Activated CD8-positive, alpha-beta T cell treated with anti-CD3 and anti-CD28 coated beads, Interleukin-2, amount 10 ng/mL, durations not matched to agents 7 days and 5 days (primary cell): ENCODE results near the gene PRR5. TPM values are rescaled to one million over a fixed set of nuclear protein-coding genes. Genes with fewer than 3 reads are reported as not detected.
A peak's percentile ranks its signal among the peaks of the same experiment; 100 is the strongest.

Source experiments
- ATAC-seq: fragments of 150-1000 bp; cut with Tn5 transposase; one replicate; pipeline ENCODE4 v1.10.0; 2021; ENCODE audit warnings: moderate library complexity
- CTCF ChIA-PET: fragments of 350-600 bp; sonication (Branson Sonifier 250); formaldehyde crosslinking; loops from one replicate; lab custom pipeline; 2021; ENCODE audit warnings: antibody characterized with exemption; lab: Charles Lee
- POLR2A ChIA-PET: fragments of 350-600 bp; sonication (Branson Sonifier 250); formaldehyde crosslinking; loops from one replicate; lab custom pipeline; 2021; ENCODE audit warnings: antibody characterized with exemption; lab: Charles Lee
- DNase-seq: peaks from one replicate; pipeline ENCODE4 v3.0.0-alpha.2; 2020
- H3K27ac Mint-ChIP-seq: one replicate; pipeline ENCODE4 v1.8.0; 2021; ENCODE audit warnings: mild to moderate bottlenecking, mixed read lengths
- H3K27me3 Mint-ChIP-seq: one replicate; pipeline ENCODE4 v1.8.0; 2021; ENCODE audit warnings: low read depth, mixed read lengths
- H3K36me3 Mint-ChIP-seq: one replicate; pipeline ENCODE4 v1.8.0; 2021; ENCODE audit warnings: low read depth, mixed read lengths
- H3K4me1 Mint-ChIP-seq: one replicate; pipeline ENCODE4 v1.8.0; 2021; ENCODE audit warnings: low read depth, mixed read lengths
- H3K4me3 Mint-ChIP-seq: one replicate; pipeline ENCODE4 v1.8.0; 2021; ENCODE audit warnings: mild to moderate bottlenecking, mixed read lengths
- H3K9me3 Mint-ChIP-seq: one replicate; pipeline ENCODE4 v1.8.0; 2022; ENCODE audit warnings: mixed read lengths; ENCODE audit not compliant: insufficient read depth
- total RNA-seq, 2 experiments: library from RNA; stranded (reverse); gene quantifications; one replicate each; pipeline ENCODE4 v1.2.3, GENCODE V29; 2021

Gene PRR5
- total RNA-seq, 2 experiments from 2014 or later, result 29.4 to 31.5 TPM

DNA sequence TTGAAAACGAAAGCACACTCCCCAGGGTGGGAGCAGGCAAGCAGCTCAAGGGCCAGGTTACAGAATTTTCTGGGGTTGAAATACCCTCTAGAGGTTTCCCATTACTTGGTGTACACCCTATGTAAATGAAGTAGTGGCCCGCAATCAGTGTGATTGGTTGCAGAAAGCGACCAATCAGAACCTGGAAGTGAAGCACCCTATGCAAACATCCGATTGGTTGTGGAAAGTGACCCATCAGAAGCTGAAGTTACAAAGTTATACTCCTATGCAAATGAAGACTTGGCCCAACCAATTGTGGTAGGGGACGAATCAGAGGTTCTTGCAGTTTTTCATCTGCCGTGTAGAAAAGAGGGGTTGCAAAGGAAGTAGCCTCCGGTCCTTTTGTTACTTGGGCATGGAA is 19.2 kb downstream of the PRR5 start:
- DNase-seq (no peak), ATAC-seq (no peak)
- ChIA-PET CTCF (no interaction called here), POLR2A (no interaction called here)
- Mint-ChIP-seq H3K9me3 (no peaks in the 10 kb centered on the region), H3K27ac (no peak overlapping the region), H3K27me3 (no peaks in the 10 kb centered on the region), H3K4me3 (no peak overlapping the region), H3K36me3 (peaks cover under 1% of the 10 kb centered on the region), H3K4me1 (peaks cover 6% of the 10 kb centered on the region)

DNA sequence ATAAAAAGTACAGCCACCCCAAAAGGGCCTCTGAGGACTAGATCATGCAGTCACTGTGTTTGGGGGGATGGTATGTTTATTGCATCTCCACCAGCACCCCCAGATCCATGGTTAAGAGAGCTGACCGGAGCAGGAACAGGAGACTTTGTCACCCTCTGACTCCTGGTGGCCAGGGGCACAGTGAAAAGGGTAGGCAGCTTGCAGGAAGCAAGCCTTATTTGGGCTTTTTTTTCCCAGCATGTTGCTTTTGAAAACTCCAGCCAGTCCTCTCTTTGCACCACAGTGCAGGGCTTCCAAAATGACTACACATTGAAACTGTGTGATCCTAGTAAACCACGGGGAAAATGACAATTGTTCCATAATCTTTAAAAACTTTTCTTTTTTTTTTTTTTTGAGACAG is 20.6 kb downstream of the PRR5 start:
- CTCF ChIA-PET, result interaction anchor here (1.1 kb wide), 1 partner anchor 14 kb away, joined by 5 read pairs; no protein-coding TSS in a partner anchor
- Mint-ChIP-seq H3K27me3 (no peaks in the 10 kb centered on the region), H3K4me1 (peaks cover 9% of the 10 kb centered on the region), H3K36me3 (no peaks in the 10 kb centered on the region), H3K27ac (no peak overlapping the region), H3K9me3 (no peaks in the 10 kb centered on the region), H3K4me3 (no peak overlapping the region)
- POLR2A ChIA-PET, result no interaction called here
- DNase-seq (no peak), ATAC-seq (no peak)

GRCh38 chr22:44723801-44724200 is 21.8 kb downstream of the PRR5 start:
- ChIA-PET CTCF (no interaction called here), POLR2A (no interaction called here)
- no peak overlapping the region for H3K27ac Mint-ChIP-seq
- H3K27me3 Mint-ChIP-seq, result no peaks in the 10 kb centered on the region
- peaks cover 15% of the 10 kb centered on the region for H3K4me1 Mint-ChIP-seq
- no peaks in the 10 kb centered on the region for H3K36me3 Mint-ChIP-seq
- DNase-seq (no peak), ATAC-seq (no peak)
- no peaks in the 10 kb centered on the region for H3K9me3 Mint-ChIP-seq
- no peak overlapping the region for H3K4me3 Mint-ChIP-seq

DNA sequence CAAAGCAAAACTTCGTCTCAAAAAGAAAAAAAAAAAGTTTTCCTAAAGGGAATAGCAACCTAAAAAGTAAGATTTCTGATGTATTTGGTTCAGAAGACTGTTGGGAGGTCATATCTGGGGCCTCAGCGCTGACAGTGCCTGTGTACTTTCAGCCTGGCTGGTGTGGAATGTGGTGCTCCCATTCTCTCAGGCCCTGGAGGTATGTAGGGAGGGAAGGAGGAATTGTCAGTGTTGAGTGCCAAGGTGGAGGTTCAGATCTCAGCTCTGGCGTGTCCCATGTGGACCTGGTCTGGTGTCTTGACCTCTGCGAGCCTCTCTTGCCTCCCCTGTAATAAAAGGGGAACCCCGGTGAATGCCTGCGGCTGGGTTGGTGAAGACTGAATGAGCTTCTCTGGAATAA is 22.4 kb downstream of the PRR5 start:
- H3K36me3 Mint-ChIP-seq, result peaks cover 4% of the 10 kb centered on the region
- ATAC-seq, result no peak
- H3K27me3 Mint-ChIP-seq, result no peaks in the 10 kb centered on the region
- no peak for DNase-seq
- peaks cover 20% of the 10 kb centered on the region for H3K4me1 Mint-ChIP-seq
- no peak overlapping the region for H3K4me3 Mint-ChIP-seq
- POLR2A ChIA-PET, result interaction anchor here (0.6 kb wide), 1 partner anchor 13 kb away, joined by 3 read pairs; no protein-coding TSS in a partner anchor
- no peak overlapping the region for H3K27ac Mint-ChIP-seq
- CTCF ChIA-PET, result no interaction called here
- H3K9me3 Mint-ChIP-seq, result no peaks in the 10 kb centered on the region

DNA sequence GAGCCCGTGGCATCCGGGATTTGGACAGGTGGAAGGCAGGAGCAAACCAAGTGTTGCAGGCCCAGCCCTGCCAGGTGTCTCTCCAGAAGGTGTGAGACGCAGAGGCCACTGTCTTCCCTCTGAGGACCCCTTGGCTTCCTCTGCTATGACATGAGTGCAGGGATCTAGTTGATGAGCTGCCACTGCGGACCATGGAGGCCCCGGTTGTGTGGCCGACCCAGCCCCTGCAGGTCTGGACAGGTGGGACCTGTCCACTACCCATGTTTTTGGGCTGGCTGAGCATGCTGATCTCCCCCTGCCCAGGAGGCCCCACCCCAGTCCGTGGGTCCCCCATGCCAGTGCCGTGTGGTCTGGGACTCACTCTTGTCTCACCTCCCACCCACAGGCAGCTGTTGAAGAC is 22.9 kb downstream of the PRR5 start:
- ATAC-seq (no peak), DNase-seq (no peak)
- H3K9me3 Mint-ChIP-seq, result no peaks in the 10 kb centered on the region
- POLR2A ChIA-PET, result interaction anchor here (0.6 kb wide), 2 partner anchors 13 to 45 kb away, joined by 3 read pairs; no protein-coding TSS in a partner anchor
- H3K27ac Mint-ChIP-seq, result no peak overlapping the region
- no peaks in the 10 kb centered on the region for H3K27me3 Mint-ChIP-seq
- peaks cover 5% of the 10 kb centered on the region for H3K36me3 Mint-ChIP-seq
- H3K4me1 Mint-ChIP-seq, result peaks cover 25% of the 10 kb centered on the region
- H3K4me3 Mint-ChIP-seq, result no peak overlapping the region
- CTCF ChIA-PET, result no interaction called here

GRCh38 chr22:44726439-44726838 is 24.4 kb downstream of the PRR5 start:
- peaks cover 8% of the 10 kb centered on the region for H3K36me3 Mint-ChIP-seq
- DNase-seq, result no peak
- POLR2A ChIA-PET, result no interaction called here
- H3K4me3 Mint-ChIP-seq, result no peak overlapping the region
- no peaks in the 10 kb centered on the region for H3K27me3 Mint-ChIP-seq
- no peak for ATAC-seq
- H3K4me1 Mint-ChIP-seq, result peaks cover 25% of the 10 kb centered on the region
- CTCF ChIA-PET, result no interaction called here
- H3K9me3 Mint-ChIP-seq, result no peaks in the 10 kb centered on the region
- no peak overlapping the region for H3K27ac Mint-ChIP-seq

DNA sequence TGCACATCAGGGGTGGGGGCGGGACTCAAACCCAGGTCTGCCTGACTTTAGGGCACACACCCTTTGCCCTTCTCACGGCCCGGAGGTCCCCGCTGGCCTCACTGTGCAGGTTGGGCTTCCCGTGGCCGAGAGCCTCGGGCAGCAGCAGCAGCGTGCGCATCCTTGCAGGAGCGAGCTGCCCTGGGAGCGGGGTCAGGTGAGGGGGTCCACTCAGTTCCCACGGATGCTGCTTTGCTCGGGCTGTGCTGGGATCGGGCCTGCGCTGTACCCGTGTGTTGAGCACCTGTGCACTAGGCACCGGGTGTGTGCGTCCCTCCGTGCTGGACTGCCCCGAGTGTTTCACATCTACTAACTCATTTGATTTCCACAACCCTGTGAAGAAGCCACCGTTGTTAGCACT is 25.1 kb downstream of the PRR5 start:
- Mint-ChIP-seq H3K9me3 (no peaks in the 10 kb centered on the region), H3K27me3 (no peaks in the 10 kb centered on the region), H3K4me3 (no peak overlapping the region), H3K4me1 (peaks cover 25% of the 10 kb centered on the region), H3K27ac (no peak overlapping the region), H3K36me3 (peaks cover 8% of the 10 kb centered on the region)
- ChIA-PET POLR2A (no interaction called here), CTCF (no interaction called here)
- ATAC-seq (no peak), DNase-seq (no peak)

GRCh38 chr22:44727709-44728108 is 25.7 kb downstream of the PRR5 start:
- ATAC-seq, result no peak
- Mint-ChIP-seq H3K9me3 (no peaks in the 10 kb centered on the region), H3K27me3 (no peaks in the 10 kb centered on the region), H3K4me1 (peaks cover 25% of the 10 kb centered on the region), H3K36me3 (peaks cover 10% of the 10 kb centered on the region), H3K27ac (no peak overlapping the region), H3K4me3 (no peak overlapping the region)
- ChIA-PET CTCF (interaction anchor here (1.0 kb wide), 1 partner anchor 30 kb away, joined by 4 read pairs; no protein-coding TSS in a partner anchor), POLR2A (no interaction called here)
- DNase-seq, result no peak

DNA sequence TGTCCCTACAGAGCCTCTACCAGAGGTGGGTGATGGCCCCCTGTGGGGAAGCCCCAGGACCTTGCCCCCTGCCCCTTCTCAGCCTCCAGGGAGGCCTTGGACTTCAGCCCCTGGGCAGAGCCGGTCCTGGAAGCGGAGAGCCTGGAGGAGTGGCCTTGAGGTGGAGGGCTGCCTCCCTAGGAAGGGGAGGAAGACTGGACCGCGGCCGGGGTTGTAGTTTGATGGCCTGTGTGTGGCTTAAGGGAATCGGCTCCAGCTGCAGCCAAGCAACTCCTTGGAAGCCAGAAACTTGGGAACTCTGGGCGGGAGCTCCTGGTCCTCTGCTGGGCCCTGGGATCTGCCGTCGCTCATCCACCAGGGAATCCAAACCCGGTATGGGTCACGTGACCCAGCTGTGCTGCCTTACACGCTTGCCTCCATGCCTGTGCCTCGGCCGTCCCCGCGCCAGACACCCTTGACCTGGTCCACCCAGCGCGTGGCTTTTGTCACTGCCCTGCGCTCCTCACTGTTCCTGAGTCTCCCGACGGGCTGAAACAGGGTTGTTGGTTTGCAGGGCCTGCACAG is 26.8 kb downstream of the PRR5 start:
- POLR2A ChIA-PET, result interaction anchor here (0.5 kb wide), 1 partner anchor 518 kb away, joined by 3 read pairs; no protein-coding TSS in a partner anchor
- H3K27ac Mint-ChIP-seq, result peak overlapping the region; percentile 49

DNA sequence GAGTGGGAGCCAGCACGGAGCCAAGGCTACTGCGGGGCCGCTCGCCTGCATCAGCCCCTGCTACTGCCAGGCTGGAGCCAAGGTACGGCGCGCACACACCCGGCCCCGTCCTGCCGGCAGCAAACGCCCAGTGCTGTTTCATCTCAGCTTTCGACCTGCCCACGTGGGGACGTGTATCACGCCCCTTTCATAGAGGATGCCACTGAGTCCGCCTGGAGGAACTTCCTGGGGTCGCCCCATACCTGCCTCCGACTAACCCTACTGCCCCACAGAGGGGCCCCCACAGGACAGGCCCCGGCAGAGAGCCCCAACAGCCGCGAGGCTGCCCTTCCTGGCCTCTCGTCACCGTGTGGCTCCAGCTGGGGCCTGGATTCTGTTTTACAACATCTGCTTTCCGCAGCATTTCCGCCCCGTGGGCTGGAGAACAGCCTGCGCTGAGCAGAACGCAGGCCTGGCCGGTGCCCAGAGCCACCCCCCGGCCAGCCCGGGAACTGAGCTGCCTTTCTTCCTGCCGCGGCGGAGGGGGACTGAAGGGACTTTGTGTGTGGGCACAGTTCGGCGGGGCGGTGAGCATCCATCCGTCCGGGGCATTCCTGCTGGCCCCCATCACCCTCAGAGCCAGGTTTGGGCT is 27.5 kb downstream of the PRR5 start:
- Mint-ChIP-seq H3K9me3 (no peaks in the 10 kb centered on the region), H3K36me3 (peaks cover 10% of the 10 kb centered on the region), H3K27ac (peak overlapping the region; percentile 49), H3K4me3 (no peak overlapping the region), H3K27me3 (no peaks in the 10 kb centered on the region), H3K4me1 (peaks cover 25% of the 10 kb centered on the region)
- ATAC-seq, result peak; percentile 54
- peak; percentile 45 for DNase-seq
- ChIA-PET POLR2A (interaction anchor here (0.5 kb wide), 1 partner anchor 517 kb away, joined by 3 read pairs; no protein-coding TSS in a partner anchor), CTCF (interaction anchor here (0.8 to 1.4 kb wide), 4 partner anchors 27 to 45 kb away, joined by 3 to 8 read pairs (median 4); no protein-coding TSS in a partner anchor)

More for the DNA sequence above, 26.8 kb downstream of the PRR5 start:
- CTCF ChIA-PET, result interaction anchor here (0.8 to 1.1 kb wide), 2 partner anchors 26 to 44 kb away, joined by 3 to 8 read pairs; no protein-coding TSS in a partner anchor
- H3K4me1 Mint-ChIP-seq, result peaks cover 25% of the 10 kb centered on the region
- ATAC-seq (no peak), DNase-seq (no peak)
- H3K4me3 Mint-ChIP-seq, result no peak overlapping the region
- peaks cover 10% of the 10 kb centered on the region for H3K36me3 Mint-ChIP-seq
- no peaks in the 10 kb centered on the region for H3K27me3 Mint-ChIP-seq
- no peaks in the 10 kb centered on the region for H3K9me3 Mint-ChIP-seq

GRCh38 chr22:44730022-44730393 is 28.0 kb downstream of the PRR5 start:
- POLR2A ChIA-PET, result no interaction called here

More at GRCh38 chr22:44730022-44730393, 28.0 kb downstream of the PRR5 start:
- DNase-seq (no peak), ATAC-seq (no peak)
- Mint-ChIP-seq H3K9me3 (no peaks in the 10 kb centered on the region), H3K4me1 (peaks cover 25% of the 10 kb centered on the region), H3K27ac (no peak overlapping the region), H3K4me3 (no peak overlapping the region), H3K27me3 (no peaks in the 10 kb centered on the region), H3K36me3 (peaks cover 10% of the 10 kb centered on the region)
- CTCF ChIA-PET, result interaction anchor here (1.1 to 1.4 kb wide), 3 partner anchors 32 to 46 kb away, joined by 3 to 8 read pairs (median 4); no protein-coding TSS in a partner anchor
